Measurements from ENCODE around the gene AP5B1. TPM values are rescaled to one million over a fixed set of nuclear protein-coding genes. Genes with fewer than 3 reads are reported as not detected.

AP5B1 gene, protein sequence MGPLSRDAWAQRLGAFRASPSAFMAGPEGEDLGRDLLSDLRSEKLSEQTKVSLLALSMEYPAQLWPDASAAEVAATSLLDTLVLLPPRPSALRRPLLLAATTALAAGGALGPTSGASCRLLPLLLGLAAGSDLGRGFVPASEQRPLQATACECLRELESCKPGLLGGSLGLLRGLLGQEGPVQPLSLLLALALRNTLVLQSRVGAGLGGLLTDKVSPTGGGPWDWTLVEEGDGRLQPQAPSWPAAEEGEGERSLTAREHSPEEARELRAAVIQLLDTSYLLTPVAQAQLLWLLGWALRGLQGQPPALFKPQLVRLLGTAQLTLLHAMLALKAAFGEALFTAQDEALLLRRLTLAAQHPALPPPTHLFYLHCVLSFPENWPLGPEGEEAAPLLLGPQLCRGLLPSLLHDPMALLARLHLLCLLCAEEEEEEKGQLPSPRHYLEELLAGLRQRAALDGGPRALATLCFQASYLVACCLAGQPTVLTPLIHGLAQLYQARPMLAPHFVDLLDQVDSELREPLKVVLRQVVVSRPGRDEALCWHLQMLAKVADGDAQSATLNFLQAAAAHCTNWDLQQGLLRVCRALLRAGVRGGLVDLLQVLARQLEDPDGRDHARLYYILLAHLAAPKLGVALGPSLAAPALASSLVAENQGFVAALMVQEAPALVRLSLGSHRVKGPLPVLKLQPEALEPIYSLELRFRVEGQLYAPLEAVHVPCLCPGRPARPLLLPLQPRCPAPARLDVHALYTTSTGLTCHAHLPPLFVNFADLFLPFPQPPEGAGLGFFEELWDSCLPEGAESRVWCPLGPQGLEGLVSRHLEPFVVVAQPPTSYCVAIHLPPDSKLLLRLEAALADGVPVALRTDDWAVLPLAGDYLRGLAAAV
- 16.4 and 48.0 TPM in 2 replicates for total RNA-seq (2011; cell fraction: chromatin; rRNA removed; ENCODE audit: low replicate concordance)
- 43.4 and 48.4 TPM in 2 replicates for total RNA-seq (2011; cell fraction: nucleolus; rRNA removed)
- total RNA-seq (2011; cell fraction: nucleoplasm; rRNA removed), result 26.7 and 28.3 TPM in 2 replicates
- total RNA-seq (2014; rRNA removed) (13.0 and 17.0 TPM in 2 replicates), total RNA-seq (2014; rRNA removed; fragmentation: Illumina TruSeq; extraction: Trizol) (3.1 and 3.5 TPM in 2 replicates), total RNA-seq (2015; rRNA removed; fragmentation: Illumina TruSeq; extraction: Trizol) (8.7 and 8.9 TPM in 2 replicates), total RNA-seq (2021) (23.2 and 24.2 TPM in 2 replicates), polyA plus RNA-seq (2011; rRNA removed) (5.1 and 7.7 TPM in 2 replicates), polyA plus RNA-seq (2014; fragmentation: Illumina TruSeq; extraction: Trizol) (4.6 and 9.1 TPM in 2 replicates), polyA plus RNA-seq (2014; fragmentation: Nextera tagmentation; extraction: Ambion mirVana) (under 1 TPM; 0.51 to 0.63 TPM), polyA plus RNA-seq (2014; rRNA removed) (11.3 and 11.7 TPM in 2 replicates), polyA minus RNA-seq (2011; rRNA and poly(A)+ RNA removed) (8.3 and 9.2 TPM in 2 replicates), Bru-seq, nascent RNA (percentile 75 among the genes with signal in this experiment), BruChase-seq, experiment 1, labeled RNA remaining after a 2-hour chase (percentile 77 among the genes with signal in this experiment), BruChase-seq, experiment 2, labeled RNA remaining after a 6-hour chase (percentile 79 among the genes with signal in this experiment)
- polyA plus RNA-seq (2011; cell fraction: cytosol; rRNA removed), result 6.5 and 20.1 TPM in 2 replicates
- polyA plus RNA-seq (2011; cell fraction: nucleus; rRNA removed), result 17.1 and 27.9 TPM in 2 replicates
- 10.8 and 15.8 TPM in 2 replicates for polyA plus RNA-seq (2012)
- 14.6 and 14.8 TPM in 2 replicates for polyA minus RNA-seq (2011; cell fraction: cytosol; rRNA and poly(A)+ RNA removed)
- polyA minus RNA-seq (2011; cell fraction: nucleus; rRNA and poly(A)+ RNA removed), result 17.5 and 18.7 TPM in 2 replicates
- long read RNA-seq, experiment 1, full-length matches to known transcripts, result 20 of 238 reads
- long read RNA-seq, experiment 1, partial matches to known transcripts, result 0 of 238 reads
- long read RNA-seq, experiment 1, other reads (novel, unspliced or antisense), result 218 of 238 reads
- long read RNA-seq, experiment 2, full-length matches to known transcripts, result 17 of 35 reads
- long read RNA-seq, experiment 2, partial matches to known transcripts, result 1 of 35 reads
- long read RNA-seq, experiment 2, other reads (novel, unspliced or antisense), result 17 of 35 reads
- long read RNA-seq, experiment 3, full-length matches to known transcripts, result 2 of 4 reads
- long read RNA-seq, experiment 3, partial matches to known transcripts, result 0 of 4 reads
- long read RNA-seq, experiment 3, other reads (novel, unspliced or antisense), result 2 of 4 reads

DNA sequence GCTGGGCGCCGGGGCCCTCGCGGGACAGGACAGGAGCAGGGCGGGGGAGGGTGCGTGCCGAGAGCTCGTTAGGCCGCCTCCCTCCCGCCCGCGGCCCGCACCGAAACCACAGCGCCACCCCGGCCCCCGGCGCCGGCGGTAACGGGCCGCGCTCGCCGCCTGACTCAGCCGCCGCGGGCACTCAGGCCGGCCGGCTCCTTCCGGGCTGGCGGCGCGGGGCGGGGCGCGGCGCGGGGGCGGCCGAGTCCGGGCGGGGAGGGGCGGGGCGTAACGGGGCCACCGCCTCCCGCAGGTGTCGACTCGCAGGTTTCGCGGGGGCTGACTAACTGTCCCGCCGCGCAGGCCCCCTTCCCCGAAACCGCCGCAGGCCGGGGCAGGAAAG is at the start of gene AP5B1:
TSS of gene AP5B1 (minus strand) at position 207 of the 382 bp plus-strand sequence. CDS start 385 bp downstream, outside the sequence.
- WGBS (ENCODE audit: insufficient coverage, low coverage, missing lambda C conversion rate), result under 1% methylated on average over 16 of the region's 59 CpGs
- Histone ChIP-seq H3K9ac (ENCODE audit: insufficient read depth in 1 of 2, low read depth in 2 of 2, low read length in 2 of 2) (peak within 1 kb of the TSS; percentile 91 to 99), H4K20me1 (replicated peaks; ENCODE audit: control insufficient read depth, insufficient read depth, low read length) (peaks cover 13% of the 10 kb centered on the region; the same call in 1 of the 2 replicates), H3K27ac (ENCODE audit: extremely low read depth, low read depth, low read length) (peak within 1 kb of the TSS; percentile 95), H3K27me3 (ENCODE audit: control insufficient read depth in 2 of 2, insufficient read depth in 2 of 2, low read length in 2 of 2) (no peaks in the 10 kb centered on the region), H3K79me2 (ENCODE audit: control insufficient read depth, insufficient read depth, low read length) (peaks cover 22% of the 10 kb centered on the region), H3K9me3 (replicated peaks; ENCODE audit: control insufficient read depth, insufficient read depth, low read depth, low read length) (no peaks in the 10 kb centered on the region), H2AFZ (ENCODE audit: low read depth, low read length) (peak within 1 kb of the TSS; percentile 92), H3K4me1 (replicated peaks in 1 of 2; ENCODE audit: control insufficient read depth in 2 of 2, insufficient read depth in 2 of 2, low read length in 2 of 2) (peaks cover 7 to 49% of the 10 kb centered on the region in 2 experiments; a peak in 4 of 5 replicates), H3K36me3 (ENCODE audit: control insufficient read depth, insufficient read depth, low read length) (peaks cover 36% of the 10 kb centered on the region; the same call in 2 of the 3 replicates), H3K4me2 (ENCODE audit: insufficient read depth, low read length) (peak within 1 kb of the TSS; percentile 98), H3K9me1 (ENCODE audit: control insufficient read depth, insufficient read depth, low read length) (peaks cover 13% of the 10 kb centered on the region), H3K4me3 (peak within 1 kb of the TSS; percentile 86)
- ATAC-seq (peak; percentile 77), DNase-seq (ENCODE audit: extremely low read depth in 1 of 4, low spot score in 3 of 4) (peak; percentile 82 to 91 (median 90)), FAIRE-seq (no peak)
- ChIA-PET CTCF (ENCODE audit: low intra/inter-chr PET ratio) (interaction anchor here (0.7 to 2.6 kb wide), 4 partner anchors 37 to 104 kb away, joined by 3 to 31 read pairs (median 4); no protein-coding TSS in a partner anchor), POLR2A (interaction anchor here (0.6 to 3.3 kb wide), 11 partner anchors 8 to 269 kb away, joined by 3 to 18 read pairs (median 4); partner anchors contain the start of genes KAT5, MUS81 and PCNX3)
- BruUV-seq (replicated peaks), result no TSS peak
- intact Hi-C loops (cut with micrococcal nuclease), result loop anchor here (5.0 to 10.0 kb wide), 3 partner anchors 37 to 204 kb away; partner anchors contain the start of gene FIBP
- in situ Hi-C loops (cut with MboI), result no loop called here
- TF ChIP-seq YY1 (IDR thresholded peaks at IDR 0.05; ENCODE audit: borderline replicate concordance in 1 of 3, control insufficient read depth in 1 of 3, extremely low read depth in 1 of 3, insufficient read depth in 3 of 3, insufficient read length in 1 of 3, insufficient replicate concordance in 2 of 3, low read depth in 1 of 3, low read length in 2 of 3) (peak in 2 of 3 experiments; percentile 22 to 27), CBFA2T2 (conservative IDR thresholded peaks at IDR 0.05) (no peak), POU5F1 (IDR thresholded peaks at IDR 0.05; ENCODE audit: borderline replicate concordance, low read depth, low read length, partially characterized antibody) (no peak), MAZ (CRISPR knock-in tag; conservative IDR thresholded peaks at IDR 0.05 in 1 of 2, IDR thresholded peaks at IDR 0.05 in 1 of 2) (peak in 1 of 2 experiments; percentile 83; a peak in 2 of 4 replicates), NFXL1 (CRISPR knock-in tag; IDR thresholded peaks at IDR 0.05) (no peak), NONO (IDR thresholded peaks at IDR 0.05; ENCODE audit: low read depth in 2 of 2, low read length in 1 of 2) (peak in 1 of 2 experiments; percentile 76; a peak in 1 of 4 replicates), GATAD2B (IDR thresholded peaks at IDR 0.05; ENCODE audit: borderline replicate concordance) (peak; percentile 69; the same call in 1 of the 2 replicates), GATA2 (CRISPR knock-in tag; IDR thresholded peaks at IDR 0.05) (no peak)
- TF ChIP-seq, protein P1, sequence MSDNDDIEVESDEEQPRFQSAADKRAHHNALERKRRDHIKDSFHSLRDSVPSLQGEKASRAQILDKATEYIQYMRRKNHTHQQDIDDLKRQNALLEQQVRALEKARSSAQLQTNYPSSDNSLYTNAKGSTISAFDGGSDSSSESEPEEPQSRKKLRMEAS (CRISPR knock-in tag; IDR thresholded peaks at IDR 0.05), result no peak
- TF ChIP-seq, protein P2, sequence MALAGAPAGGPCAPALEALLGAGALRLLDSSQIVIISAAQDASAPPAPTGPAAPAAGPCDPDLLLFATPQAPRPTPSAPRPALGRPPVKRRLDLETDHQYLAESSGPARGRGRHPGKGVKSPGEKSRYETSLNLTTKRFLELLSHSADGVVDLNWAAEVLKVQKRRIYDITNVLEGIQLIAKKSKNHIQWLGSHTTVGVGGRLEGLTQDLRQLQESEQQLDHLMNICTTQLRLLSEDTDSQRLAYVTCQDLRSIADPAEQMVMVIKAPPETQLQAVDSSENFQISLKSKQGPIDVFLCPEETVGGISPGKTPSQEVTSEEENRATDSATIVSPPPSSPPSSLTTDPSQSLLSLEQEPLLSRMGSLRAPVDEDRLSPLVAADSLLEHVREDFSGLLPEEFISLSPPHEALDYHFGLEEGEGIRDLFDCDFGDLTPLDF (CRISPR knock-in tag; IDR thresholded peaks at IDR 0.05), result no peak
